Measurements from ENCODE around the gene TNFAIP8.

GRCh38 chr5:119327018-119327417 is 28.8 kb upstream of the TNFAIP8 start:
- no peak for TF ChIP-seq ZNF274 (IDR thresholded peaks at IDR 0.05; ENCODE audit: insufficient read depth, insufficient read length)
- no peak for TF ChIP-seq EGR1 (IDR thresholded peaks at IDR 0.05; ENCODE audit: borderline replicate concordance in 1 of 2, low read depth in 2 of 2, low read length in 2 of 2)
- no peak for TF ChIP-seq JUND (IDR thresholded peaks at IDR 0.05; ENCODE audit: low read depth, low read length)
- TF ChIP-seq MXI1 (IDR thresholded peaks at IDR 0.05; ENCODE audit: low read depth, low read length), result no peak
- TF ChIP-seq, protein P1, sequence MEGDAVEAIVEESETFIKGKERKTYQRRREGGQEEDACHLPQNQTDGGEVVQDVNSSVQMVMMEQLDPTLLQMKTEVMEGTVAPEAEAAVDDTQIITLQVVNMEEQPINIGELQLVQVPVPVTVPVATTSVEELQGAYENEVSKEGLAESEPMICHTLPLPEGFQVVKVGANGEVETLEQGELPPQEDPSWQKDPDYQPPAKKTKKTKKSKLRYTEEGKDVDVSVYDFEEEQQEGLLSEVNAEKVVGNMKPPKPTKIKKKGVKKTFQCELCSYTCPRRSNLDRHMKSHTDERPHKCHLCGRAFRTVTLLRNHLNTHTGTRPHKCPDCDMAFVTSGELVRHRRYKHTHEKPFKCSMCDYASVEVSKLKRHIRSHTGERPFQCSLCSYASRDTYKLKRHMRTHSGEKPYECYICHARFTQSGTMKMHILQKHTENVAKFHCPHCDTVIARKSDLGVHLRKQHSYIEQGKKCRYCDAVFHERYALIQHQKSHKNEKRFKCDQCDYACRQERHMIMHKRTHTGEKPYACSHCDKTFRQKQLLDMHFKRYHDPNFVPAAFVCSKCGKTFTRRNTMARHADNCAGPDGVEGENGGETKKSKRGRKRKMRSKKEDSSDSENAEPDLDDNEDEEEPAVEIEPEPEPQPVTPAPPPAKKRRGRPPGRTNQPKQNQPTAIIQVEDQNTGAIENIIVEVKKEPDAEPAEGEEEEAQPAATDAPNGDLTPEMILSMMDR (IDR thresholded peaks at IDR 0.05 in 2 of 3, conservative IDR thresholded peaks at IDR 0.05 in 1 of 3; ENCODE audit: control insufficient read depth in 2 of 3, extremely low read depth in 1 of 3, insufficient read depth in 1 of 3, low read depth in 3 of 3, low read length in 3 of 3), result no peak
- no peak for TF ChIP-seq FOXM1 (IDR thresholded peaks at IDR 0.05; ENCODE audit: low read depth, low read length)
- no peak for TF ChIP-seq CEBPB (IDR thresholded peaks at IDR 0.05; ENCODE audit: borderline replicate concordance in 1 of 2, low read depth in 2 of 2, low read length in 2 of 2)
- TF ChIP-seq TAF1 (IDR thresholded peaks at IDR 0.05; ENCODE audit: borderline replicate concordance, low read depth, low read length), result no peak
- no peak for TF ChIP-seq EZH2 (IDR thresholded peaks at IDR 0.05; ENCODE audit: borderline replicate concordance, control insufficient read depth, low read depth, low read length)
- TF ChIP-seq POLR2AphosphoS5 (IDR thresholded peaks at IDR 0.05; ENCODE audit: low read length), result no peak

Measured in GM12878 (cell line).